ENCODE results near the gene SPATA32.

Gene SPATA32

DNA sequence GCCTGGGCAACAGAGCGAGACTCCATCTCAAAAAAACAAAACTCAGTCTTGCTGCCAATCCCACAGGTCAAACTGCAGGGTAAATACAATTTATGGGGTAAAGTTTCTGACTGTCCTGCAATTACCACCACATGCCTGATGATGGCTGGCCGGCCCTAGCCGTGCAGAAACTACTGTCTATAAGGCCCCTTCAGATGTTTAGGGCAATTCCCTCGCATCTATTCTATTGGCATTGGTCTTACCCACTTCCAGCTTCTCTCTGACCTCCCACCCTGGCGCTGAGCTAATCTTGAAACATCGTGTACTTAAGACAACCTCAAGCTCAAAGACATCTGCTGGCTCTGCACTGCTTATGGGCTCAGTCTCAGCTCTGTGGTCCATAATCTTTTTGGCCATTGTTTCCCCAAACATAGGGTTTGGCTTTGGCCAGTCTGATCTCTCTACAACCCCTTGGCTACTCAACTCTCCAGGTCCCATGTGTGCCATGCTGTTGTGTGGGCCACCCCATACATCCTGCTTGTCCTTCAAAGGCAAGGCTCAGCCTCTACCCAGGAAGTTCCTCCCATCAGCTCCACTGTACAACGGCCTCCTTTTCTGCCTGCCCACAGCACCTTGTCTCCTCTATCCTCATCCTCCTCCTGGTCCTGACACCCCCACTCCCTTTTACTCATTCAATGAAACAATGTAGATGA, 38.3 kb upstream of the SPATA32 start:
- no peak overlapping the region for H3K4me3 ChIP-seq (ENCODE audit: control insufficient read depth, low read depth, low read length)
- no peak for DNase-seq (ENCODE audit: low read depth)
- TF ChIP-seq, protein P1, sequence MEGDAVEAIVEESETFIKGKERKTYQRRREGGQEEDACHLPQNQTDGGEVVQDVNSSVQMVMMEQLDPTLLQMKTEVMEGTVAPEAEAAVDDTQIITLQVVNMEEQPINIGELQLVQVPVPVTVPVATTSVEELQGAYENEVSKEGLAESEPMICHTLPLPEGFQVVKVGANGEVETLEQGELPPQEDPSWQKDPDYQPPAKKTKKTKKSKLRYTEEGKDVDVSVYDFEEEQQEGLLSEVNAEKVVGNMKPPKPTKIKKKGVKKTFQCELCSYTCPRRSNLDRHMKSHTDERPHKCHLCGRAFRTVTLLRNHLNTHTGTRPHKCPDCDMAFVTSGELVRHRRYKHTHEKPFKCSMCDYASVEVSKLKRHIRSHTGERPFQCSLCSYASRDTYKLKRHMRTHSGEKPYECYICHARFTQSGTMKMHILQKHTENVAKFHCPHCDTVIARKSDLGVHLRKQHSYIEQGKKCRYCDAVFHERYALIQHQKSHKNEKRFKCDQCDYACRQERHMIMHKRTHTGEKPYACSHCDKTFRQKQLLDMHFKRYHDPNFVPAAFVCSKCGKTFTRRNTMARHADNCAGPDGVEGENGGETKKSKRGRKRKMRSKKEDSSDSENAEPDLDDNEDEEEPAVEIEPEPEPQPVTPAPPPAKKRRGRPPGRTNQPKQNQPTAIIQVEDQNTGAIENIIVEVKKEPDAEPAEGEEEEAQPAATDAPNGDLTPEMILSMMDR (conservative IDR thresholded peaks at IDR 0.05; ENCODE audit: control insufficient read depth, insufficient read depth, low read depth, low read length) = no peak

DNA sequence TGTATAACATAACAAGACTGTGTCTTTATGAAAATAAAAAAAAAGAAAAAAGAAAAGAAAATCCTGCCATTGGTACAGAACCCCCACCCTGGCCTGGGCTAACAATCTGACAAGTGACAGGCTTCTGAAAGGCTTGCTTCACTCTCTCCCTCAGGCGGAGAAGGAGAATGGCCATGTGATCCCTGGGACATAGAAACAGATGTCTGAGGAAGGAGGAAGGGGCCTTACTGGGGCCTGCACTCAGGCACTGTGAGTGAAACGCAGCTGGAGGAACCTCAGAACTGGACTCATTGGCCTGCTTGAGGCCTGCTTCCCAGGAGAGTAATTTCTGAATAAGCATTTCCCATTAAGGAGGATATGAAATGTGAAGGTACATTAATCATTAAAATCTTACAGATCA, 37.5 kb upstream of the SPATA32 start:
- DNase-seq (ENCODE audit: low read depth) = no peak
- TF ChIP-seq, protein P1 (conservative IDR thresholded peaks at IDR 0.05; ENCODE audit: control insufficient read depth, insufficient read depth, low read depth, low read length) = no peak
- H3K4me3 ChIP-seq (ENCODE audit: control insufficient read depth, low read depth, low read length) = no peak overlapping the region

DNA sequence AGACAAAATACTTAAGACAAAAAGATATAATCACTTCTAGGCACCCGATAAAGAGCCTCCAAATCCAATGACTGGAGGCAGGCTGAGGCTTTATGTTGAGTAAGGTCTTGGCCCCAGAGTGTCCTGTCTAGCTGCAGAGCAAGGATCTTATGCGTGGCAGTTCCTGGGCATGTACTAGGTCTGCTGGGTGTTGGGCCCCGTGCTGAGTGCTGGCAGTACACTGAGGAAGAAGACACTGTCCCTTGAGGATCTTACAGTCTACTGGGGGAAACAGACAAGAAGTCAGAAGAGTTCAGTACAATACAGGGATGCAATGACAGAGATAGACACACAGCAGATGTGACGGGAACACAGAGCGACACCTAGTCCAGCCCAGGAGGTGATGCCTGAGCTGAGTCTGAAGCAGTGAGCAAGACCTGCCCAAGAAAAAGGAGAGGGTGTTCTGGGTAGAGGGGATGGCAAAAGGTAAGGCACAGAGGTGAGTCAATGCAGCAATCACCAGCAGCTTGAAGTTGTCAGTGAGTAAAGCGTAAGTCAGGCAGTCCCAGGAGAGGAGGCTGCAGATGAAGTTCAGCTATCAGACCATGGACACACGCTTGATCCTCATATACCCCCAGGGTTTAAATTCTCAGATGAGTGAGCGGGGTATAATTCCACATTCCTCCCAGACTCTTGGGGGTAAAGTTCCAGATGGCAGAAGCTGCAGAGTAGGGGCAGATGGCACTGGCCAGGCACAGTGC, 36.8 kb upstream of the SPATA32 start:
- no peak for DNase-seq (ENCODE audit: low read depth)
- no peak overlapping the region for H3K4me3 ChIP-seq (ENCODE audit: control insufficient read depth, low read depth, low read length)
- TF ChIP-seq, protein P1 (conservative IDR thresholded peaks at IDR 0.05; ENCODE audit: control insufficient read depth, insufficient read depth, low read depth, low read length) = no peak

DNA sequence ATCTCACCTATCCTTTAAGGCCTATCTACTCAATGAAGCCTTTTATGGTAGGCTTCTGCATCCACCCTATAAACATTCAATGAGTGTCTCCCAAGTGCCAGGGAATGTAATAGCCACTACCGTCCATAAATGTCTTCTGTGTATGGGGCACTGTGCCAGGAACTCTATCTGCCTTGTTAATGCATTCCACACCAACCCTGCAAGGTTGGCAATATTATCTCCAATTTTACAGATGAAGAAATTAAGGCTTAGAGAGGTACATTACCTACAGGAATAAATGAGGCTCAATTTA, 34.9 kb upstream of the SPATA32 start:
- no peak for DNase-seq (ENCODE audit: low read depth)
- no peak overlapping the region for H3K4me3 ChIP-seq (ENCODE audit: control insufficient read depth, low read depth, low read length)
- TF ChIP-seq, protein P1 (conservative IDR thresholded peaks at IDR 0.05; ENCODE audit: control insufficient read depth, insufficient read depth, low read depth, low read length) = no peak

DNA sequence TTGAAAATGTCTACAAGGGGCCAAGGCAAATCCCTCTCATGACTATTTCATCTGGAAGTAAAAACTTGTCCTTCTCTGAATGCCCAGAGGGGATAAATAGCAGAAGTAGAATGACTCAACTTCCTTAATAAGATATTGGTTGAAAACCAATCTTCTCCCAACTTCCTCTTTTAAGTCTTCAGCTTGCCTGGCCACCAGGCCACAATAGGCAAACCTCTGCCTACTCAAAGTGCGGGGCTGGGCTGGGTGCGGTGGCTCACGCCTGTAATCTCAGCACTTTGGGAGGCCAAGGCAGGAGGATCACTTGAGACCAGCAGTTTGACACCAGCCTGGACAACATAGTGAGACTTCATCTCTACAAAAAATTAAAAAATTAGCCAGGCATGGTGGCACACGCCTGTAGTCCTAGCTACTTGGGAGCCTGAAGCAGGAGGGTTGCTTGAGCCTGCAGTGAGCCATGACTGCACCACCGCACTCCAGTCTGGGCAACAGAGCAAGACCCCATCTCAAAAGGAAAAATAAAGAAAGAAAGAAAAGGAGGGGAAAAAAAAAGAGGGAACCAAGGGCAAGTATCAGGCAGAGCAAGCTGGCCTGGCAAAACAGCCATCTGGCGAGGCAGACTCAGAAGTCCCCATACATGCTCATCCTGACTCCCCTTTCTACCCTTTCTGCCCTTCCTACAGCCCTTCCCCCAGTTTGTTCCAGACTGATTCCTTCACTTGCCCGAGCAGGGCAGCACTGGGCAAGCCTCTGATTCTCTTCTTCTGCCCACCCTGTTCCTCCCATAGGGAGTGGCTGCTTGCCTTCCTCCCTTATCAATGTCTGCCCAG, 34.3 kb upstream of the SPATA32 start:
- TF ChIP-seq, protein P1 (conservative IDR thresholded peaks at IDR 0.05; ENCODE audit: control insufficient read depth, insufficient read depth, low read depth, low read length) = no peak
- no peak overlapping the region for H3K4me3 ChIP-seq (ENCODE audit: control insufficient read depth, low read depth, low read length)

DNA sequence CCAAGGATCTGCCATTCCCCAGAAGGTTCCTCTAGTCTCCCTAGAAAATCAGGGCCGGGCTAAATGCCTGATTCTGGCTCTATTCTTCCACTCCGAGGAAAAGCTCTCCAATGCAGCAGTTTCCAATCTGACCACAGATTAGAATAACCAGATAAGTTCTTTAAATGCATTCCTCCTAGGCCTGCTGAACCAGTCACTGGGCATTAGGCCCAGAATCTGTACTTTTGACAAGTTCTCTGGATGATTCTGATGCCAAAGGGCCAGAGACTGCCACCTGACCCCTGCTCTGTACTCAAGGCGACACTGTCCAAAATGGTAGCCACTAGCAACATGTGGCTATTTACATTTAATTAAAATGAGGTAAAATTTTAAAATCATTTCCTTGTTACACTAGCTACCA, 32.6 kb upstream of the SPATA32 start:
- H3K4me3 ChIP-seq (ENCODE audit: control insufficient read depth, low read depth, low read length) = no peak overlapping the region
- TF ChIP-seq, protein P1 (conservative IDR thresholded peaks at IDR 0.05; ENCODE audit: control insufficient read depth, insufficient read depth, low read depth, low read length) = no peak
- peak; percentile 81 for DNase-seq (ENCODE audit: low read depth)

More for the DNA sequence above, 34.3 kb upstream of the SPATA32 start:
- peak; percentile 68 for DNase-seq (ENCODE audit: low read depth)

Measured in fibroblast of mammary gland (primary cell).